ENCODE results near the gene RUFY1.

GRCh38 chr5:179504600-179505396, 45.6 kb upstream of the RUFY1 start:
- TF ChIP-seq ARNTL (CRISPR knock-in tag; IDR thresholded peaks at IDR 0.05; ENCODE audit: borderline replicate concordance, low read depth) = no peak
- no peak for TF ChIP-seq ZC3H10 (CRISPR knock-in tag; IDR thresholded peaks at IDR 0.05)
- TF ChIP-seq TOX (CRISPR knock-in tag; IDR thresholded peaks at IDR 0.05; ENCODE audit: borderline replicate concordance) = no peak

All from SK-N-SH treated with all-trans-retinoic acid at 6 μM for 48 hours (cell line).